ENCODE results near the gene ALDH2.

DNA sequence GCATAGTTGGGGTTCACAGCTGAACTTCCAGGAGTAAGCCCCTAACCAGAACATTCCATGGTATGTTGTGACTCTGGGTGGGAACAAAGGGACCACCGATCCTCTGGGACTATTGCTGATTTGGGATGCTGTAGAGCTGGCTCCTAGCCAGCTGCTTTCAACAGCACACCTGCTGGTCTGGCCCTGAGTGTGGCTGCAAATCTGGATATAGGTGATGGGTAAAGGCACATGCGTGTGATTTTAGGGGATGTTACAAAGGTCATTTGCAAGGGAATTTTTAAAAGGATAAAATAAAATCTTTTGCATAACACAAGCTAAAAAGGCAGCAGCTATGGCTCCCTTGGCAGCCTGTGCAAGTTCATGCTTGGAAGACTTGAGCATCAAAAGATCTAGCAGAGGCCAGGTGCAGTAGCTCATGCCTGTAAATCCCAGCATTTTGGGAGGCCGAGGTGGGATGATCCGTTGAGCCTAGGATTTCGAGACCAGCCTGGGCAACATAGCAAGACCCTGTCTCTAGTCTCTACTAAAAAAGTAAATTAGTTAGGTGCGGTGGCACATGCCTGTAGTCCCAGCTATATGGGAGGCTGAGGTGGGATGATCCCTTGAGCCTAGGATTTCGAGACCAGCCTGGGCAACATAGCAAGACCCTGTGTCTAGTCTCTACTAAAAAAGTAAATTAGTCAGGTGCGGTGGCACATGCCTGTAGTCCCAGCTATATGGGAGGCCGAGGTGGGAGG lies 1.6 kb downstream of the ALDH2 start:
- TF ChIP-seq, protein P1, sequence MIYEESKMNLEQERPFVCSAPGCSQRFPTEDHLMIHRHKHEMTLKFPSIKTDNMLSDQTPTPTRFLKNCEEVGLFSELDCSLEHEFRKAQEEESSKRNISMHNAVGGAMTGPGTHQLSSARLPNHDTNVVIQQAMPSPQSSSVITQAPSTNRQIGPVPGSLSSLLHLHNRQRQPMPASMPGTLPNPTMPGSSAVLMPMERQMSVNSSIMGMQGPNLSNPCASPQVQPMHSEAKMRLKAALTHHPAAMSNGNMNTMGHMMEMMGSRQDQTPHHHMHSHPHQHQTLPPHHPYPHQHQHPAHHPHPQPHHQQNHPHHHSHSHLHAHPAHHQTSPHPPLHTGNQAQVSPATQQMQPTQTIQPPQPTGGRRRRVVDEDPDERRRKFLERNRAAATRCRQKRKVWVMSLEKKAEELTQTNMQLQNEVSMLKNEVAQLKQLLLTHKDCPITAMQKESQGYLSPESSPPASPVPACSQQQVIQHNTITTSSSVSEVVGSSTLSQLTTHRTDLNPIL (CRISPR knock-in tag; IDR thresholded peaks at IDR 0.05; ENCODE audit: low read depth): no peak
- TF ChIP-seq ZNF565 (CRISPR knock-in tag; conservative IDR thresholded peaks at IDR 0.05; ENCODE audit: low read depth) (no peak), ZNF70 (CRISPR knock-in tag; IDR thresholded peaks at IDR 0.05) (no peak), RARB (CRISPR knock-in tag; IDR thresholded peaks at IDR 0.05) (no peak), ARNTL (CRISPR knock-in tag; IDR thresholded peaks at IDR 0.05; ENCODE audit: borderline replicate concordance, low read depth) (no peak), OSR1 (CRISPR knock-in tag; IDR thresholded peaks at IDR 0.05) (no peak), PPARA (CRISPR knock-in tag; IDR thresholded peaks at IDR 0.05; ENCODE audit: borderline replicate concordance) (no peak), ESRRG (CRISPR knock-in tag; IDR thresholded peaks at IDR 0.05) (no peak), ZFP3 (CRISPR knock-in tag; IDR thresholded peaks at IDR 0.05) (no peak)
- TF ChIP-seq, protein P2, sequence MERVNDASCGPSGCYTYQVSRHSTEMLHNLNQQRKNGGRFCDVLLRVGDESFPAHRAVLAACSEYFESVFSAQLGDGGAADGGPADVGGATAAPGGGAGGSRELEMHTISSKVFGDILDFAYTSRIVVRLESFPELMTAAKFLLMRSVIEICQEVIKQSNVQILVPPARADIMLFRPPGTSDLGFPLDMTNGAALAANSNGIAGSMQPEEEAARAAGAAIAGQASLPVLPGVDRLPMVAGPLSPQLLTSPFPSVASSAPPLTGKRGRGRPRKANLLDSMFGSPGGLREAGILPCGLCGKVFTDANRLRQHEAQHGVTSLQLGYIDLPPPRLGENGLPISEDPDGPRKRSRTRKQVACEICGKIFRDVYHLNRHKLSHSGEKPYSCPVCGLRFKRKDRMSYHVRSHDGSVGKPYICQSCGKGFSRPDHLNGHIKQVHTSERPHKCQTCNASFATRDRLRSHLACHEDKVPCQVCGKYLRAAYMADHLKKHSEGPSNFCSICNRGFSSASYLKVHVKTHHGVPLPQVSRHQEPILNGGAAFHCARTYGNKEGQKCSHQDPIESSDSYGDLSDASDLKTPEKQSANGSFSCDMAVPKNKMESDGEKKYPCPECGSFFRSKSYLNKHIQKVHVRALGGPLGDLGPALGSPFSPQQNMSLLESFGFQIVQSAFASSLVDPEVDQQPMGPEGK (CRISPR knock-in tag; IDR thresholded peaks at IDR 0.05; ENCODE audit: borderline replicate concordance): no peak
- TF ChIP-seq, protein P3, sequence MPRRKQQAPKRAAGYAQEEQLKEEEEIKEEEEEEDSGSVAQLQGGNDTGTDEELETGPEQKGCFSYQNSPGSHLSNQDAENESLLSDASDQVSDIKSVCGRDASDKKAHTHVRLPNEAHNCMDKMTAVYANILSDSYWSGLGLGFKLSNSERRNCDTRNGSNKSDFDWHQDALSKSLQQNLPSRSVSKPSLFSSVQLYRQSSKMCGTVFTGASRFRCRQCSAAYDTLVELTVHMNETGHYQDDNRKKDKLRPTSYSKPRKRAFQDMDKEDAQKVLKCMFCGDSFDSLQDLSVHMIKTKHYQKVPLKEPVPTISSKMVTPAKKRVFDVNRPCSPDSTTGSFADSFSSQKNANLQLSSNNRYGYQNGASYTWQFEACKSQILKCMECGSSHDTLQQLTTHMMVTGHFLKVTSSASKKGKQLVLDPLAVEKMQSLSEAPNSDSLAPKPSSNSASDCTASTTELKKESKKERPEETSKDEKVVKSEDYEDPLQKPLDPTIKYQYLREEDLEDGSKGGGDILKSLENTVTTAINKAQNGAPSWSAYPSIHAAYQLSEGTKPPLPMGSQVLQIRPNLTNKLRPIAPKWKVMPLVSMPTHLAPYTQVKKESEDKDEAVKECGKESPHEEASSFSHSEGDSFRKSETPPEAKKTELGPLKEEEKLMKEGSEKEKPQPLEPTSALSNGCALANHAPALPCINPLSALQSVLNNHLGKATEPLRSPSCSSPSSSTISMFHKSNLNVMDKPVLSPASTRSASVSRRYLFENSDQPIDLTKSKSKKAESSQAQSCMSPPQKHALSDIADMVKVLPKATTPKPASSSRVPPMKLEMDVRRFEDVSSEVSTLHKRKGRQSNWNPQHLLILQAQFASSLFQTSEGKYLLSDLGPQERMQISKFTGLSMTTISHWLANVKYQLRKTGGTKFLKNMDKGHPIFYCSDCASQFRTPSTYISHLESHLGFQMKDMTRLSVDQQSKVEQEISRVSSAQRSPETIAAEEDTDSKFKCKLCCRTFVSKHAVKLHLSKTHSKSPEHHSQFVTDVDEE (CRISPR knock-in tag; IDR thresholded peaks at IDR 0.05): no peak
- TF ChIP-seq, protein P4, sequence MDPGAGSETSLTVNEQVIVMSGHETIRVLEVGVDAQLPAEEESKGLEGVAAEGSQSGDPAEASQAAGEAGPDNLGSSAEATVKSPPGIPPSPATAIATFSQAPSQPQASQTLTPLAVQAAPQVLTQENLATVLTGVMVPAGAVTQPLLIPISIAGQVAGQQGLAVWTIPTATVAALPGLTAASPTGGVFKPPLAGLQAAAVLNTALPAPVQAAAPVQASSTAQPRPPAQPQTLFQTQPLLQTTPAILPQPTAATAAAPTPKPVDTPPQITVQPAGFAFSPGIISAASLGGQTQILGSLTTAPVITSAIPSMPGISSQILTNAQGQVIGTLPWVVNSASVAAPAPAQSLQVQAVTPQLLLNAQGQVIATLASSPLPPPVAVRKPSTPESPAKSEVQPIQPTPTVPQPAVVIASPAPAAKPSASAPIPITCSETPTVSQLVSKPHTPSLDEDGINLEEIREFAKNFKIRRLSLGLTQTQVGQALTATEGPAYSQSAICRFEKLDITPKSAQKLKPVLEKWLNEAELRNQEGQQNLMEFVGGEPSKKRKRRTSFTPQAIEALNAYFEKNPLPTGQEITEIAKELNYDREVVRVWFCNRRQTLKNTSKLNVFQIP (CRISPR knock-in tag; IDR thresholded peaks at IDR 0.05; ENCODE audit: borderline replicate concordance, low read depth): no peak
- TF ChIP-seq, protein P5, sequence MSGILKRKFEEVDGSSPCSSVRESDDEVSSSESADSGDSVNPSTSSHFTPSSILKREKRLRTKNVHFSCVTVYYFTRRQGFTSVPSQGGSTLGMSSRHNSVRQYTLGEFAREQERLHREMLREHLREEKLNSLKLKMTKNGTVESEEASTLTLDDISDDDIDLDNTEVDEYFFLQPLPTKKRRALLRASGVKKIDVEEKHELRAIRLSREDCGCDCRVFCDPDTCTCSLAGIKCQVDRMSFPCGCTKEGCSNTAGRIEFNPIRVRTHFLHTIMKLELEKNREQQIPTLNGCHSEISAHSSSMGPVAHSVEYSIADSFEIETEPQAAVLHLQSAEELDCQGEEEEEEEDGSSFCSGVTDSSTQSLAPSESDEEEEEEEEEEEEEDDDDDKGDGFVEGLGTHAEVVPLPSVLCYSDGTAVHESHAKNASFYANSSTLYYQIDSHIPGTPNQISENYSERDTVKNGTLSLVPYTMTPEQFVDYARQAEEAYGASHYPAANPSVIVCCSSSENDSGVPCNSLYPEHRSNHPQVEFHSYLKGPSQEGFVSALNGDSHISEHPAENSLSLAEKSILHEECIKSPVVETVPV (CRISPR knock-in tag; IDR thresholded peaks at IDR 0.05): no peak
